ENCODE results near the gene S100A4. TPM values are rescaled to one million over a fixed set of nuclear protein-coding genes. Genes with fewer than 3 reads are reported as not detected.

The S100A4 gene
- total RNA-seq, 6 experiments from 2014 or later: 7.6 to 21.6 (median 14.0) TPM

- peak in 1 of 3 donors; percentile 37 for DNase-seq
- intact Hi-C loops (cut with DNase I): loop anchor here (5.0 to 10.0 kb wide), 2 partner anchors 51 to 54 kb away; partner anchors contain the start of gene S100A2 (in 2 of the 2)
These were observed 31.9 kb downstream of the S100A4 start for GRCh38 chr1:153513666-153514065.

GRCh38 chr1:153513023-153513422, 32.6 kb downstream of the S100A4 start:
- H3K27ac ChIP-seq: no peak overlapping the region
- no peaks in the 10 kb centered on the region for H3K27me3 ChIP-seq
- 60% methylated on average over 2 of the region's 3 CpGs for WGBS (ENCODE audit: insufficient coverage, low coverage, low lambda C conversion rate, missing lambda C conversion rate)
- no peak overlapping the region for H3K4me3 ChIP-seq
- ATAC-seq (no peak), DNase-seq (peak in 1 of 3 donors; percentile 42)
- H3K9me3 ChIP-seq: no peaks in the 10 kb centered on the region
- TF ChIP-seq, protein P1, sequence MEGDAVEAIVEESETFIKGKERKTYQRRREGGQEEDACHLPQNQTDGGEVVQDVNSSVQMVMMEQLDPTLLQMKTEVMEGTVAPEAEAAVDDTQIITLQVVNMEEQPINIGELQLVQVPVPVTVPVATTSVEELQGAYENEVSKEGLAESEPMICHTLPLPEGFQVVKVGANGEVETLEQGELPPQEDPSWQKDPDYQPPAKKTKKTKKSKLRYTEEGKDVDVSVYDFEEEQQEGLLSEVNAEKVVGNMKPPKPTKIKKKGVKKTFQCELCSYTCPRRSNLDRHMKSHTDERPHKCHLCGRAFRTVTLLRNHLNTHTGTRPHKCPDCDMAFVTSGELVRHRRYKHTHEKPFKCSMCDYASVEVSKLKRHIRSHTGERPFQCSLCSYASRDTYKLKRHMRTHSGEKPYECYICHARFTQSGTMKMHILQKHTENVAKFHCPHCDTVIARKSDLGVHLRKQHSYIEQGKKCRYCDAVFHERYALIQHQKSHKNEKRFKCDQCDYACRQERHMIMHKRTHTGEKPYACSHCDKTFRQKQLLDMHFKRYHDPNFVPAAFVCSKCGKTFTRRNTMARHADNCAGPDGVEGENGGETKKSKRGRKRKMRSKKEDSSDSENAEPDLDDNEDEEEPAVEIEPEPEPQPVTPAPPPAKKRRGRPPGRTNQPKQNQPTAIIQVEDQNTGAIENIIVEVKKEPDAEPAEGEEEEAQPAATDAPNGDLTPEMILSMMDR (IDR thresholded peaks at IDR 0.05): no peak
- no peak for TF ChIP-seq POLR2A (IDR thresholded peaks at IDR 0.05)
- H3K4me1 ChIP-seq: no peaks in the 10 kb centered on the region
- no peaks in the 10 kb centered on the region for H3K36me3 ChIP-seq
- intact Hi-C loops (cut with DNase I): loop anchor here (5.0 to 10.0 kb wide), 2 partner anchors 52 to 54 kb away; partner anchors contain the start of gene S100A2 (in 2 of the 2)

More at GRCh38 chr1:153513666-153514065, 31.9 kb downstream of the S100A4 start:
- Histone ChIP-seq H3K4me1 (no peaks in the 10 kb centered on the region), H3K36me3 (no peaks in the 10 kb centered on the region), H3K27me3 (no peaks in the 10 kb centered on the region), H3K27ac (no peak overlapping the region), H3K4me3 (no peak overlapping the region), H3K9me3 (no peaks in the 10 kb centered on the region)
- WGBS (ENCODE audit: insufficient coverage, low coverage, low lambda C conversion rate, missing lambda C conversion rate): 80% methylated on average over 7 of the region's 7 CpGs
- no peak for ATAC-seq
- no peak for TF ChIP-seq POLR2A (IDR thresholded peaks at IDR 0.05)
- TF ChIP-seq, protein P1 (IDR thresholded peaks at IDR 0.05): no peak

- ATAC-seq (peak; percentile 80 to 90 (median 86)), DNase-seq (peak; percentile 80 to 84 (median 83))
- Histone ChIP-seq H3K36me3 (no peaks in the 10 kb centered on the region), H3K4me3 (no peak overlapping the region), H3K4me1 (peaks cover 0 to 8% (median 2%) of the 10 kb centered on the region in 4 donors), H3K9me3 (no peaks in the 10 kb centered on the region), H3K27ac (no peak overlapping the region), H3K27me3 (no peaks in the 10 kb centered on the region)
- 0% methylated on average over 1 of the region's 7 CpGs for WGBS (ENCODE audit: insufficient coverage, low coverage, low lambda C conversion rate, missing lambda C conversion rate)
- intact Hi-C loops (cut with DNase I): loop anchor here (5.0 to 10.0 kb wide), 2 partner anchors 54 to 56 kb away; partner anchors contain the start of gene S100A2 (in 2 of the 2)
- TF ChIP-seq POLR2A (IDR thresholded peaks at IDR 0.05): no peak
- TF ChIP-seq, protein P1 (IDR thresholded peaks at IDR 0.05): peak; percentile 78 to 90 (median 83)
These were observed 34.6 kb downstream of the S100A4 start for GRCh38 chr1:153510984-153511410.

- H3K9me3 ChIP-seq: no peaks in the 10 kb centered on the region
- DNase-seq (no peak), ATAC-seq (peak in 2 of 4 donors; percentile 14 to 48)
- H3K27me3 ChIP-seq: no peaks in the 10 kb centered on the region
- no peak overlapping the region for H3K27ac ChIP-seq
- H3K4me1 ChIP-seq: peaks cover 0 to 8% (median 2%) of the 10 kb centered on the region in 4 donors
- 40% methylated on average over 4 of the region's 4 CpGs for WGBS (ENCODE audit: insufficient coverage, low coverage, low lambda C conversion rate, missing lambda C conversion rate)
- H3K4me3 ChIP-seq: no peak overlapping the region
- TF ChIP-seq, protein P1 (IDR thresholded peaks at IDR 0.05): peak; percentile 29 to 48 (median 40)
- TF ChIP-seq POLR2A (IDR thresholded peaks at IDR 0.05): no peak
- H3K36me3 ChIP-seq: no peaks in the 10 kb centered on the region
- intact Hi-C loops (cut with DNase I): loop anchor here (5.0 to 10.0 kb wide), 2 partner anchors 55 to 57 kb away; partner anchors contain the start of gene S100A2 (in 2 of the 2)
These were observed 35.8 kb downstream of the S100A4 start for GRCh38 chr1:153509729-153510354.
